VCaP (cell line): Measurements from ENCODE around the gene DAPK1.

ENCODE experiments used
- H3K27ac ChIP-seq: fragments of 450-650 bp; 2 replicates; pipeline ENCODE4 v1.5.1; 2017
- CTCF ChIP-seq: fragments of 450-650 bp; conservative IDR thresholded peaks from 2 replicates; pipeline ENCODE4 v1.5.1; 2017; ENCODE audit warnings: mild to moderate bottlenecking, moderate library complexity

DAPK1 gene

GRCh38 chr9:87581513-87581912, 83.8 kb downstream of the DAPK1 start:
- H3K27ac ChIP-seq = peak overlapping the region; percentile 77
- no peak for TF ChIP-seq CTCF

GRCh38 chr9:87581949-87582637, 84.4 kb downstream of the DAPK1 start:
- H3K27ac ChIP-seq = peak overlapping the region; percentile 77
- TF ChIP-seq CTCF = no peak

GRCh38 chr9:87584326-87584725, 86.7 kb downstream of the DAPK1 start:
- no peak overlapping the region; the same call in 1 of the 2 replicates for H3K27ac ChIP-seq
- no peak for TF ChIP-seq CTCF

- H3K27ac ChIP-seq = peak overlapping the region; percentile 32; the same call in 1 of the 2 replicates
- no peak for TF ChIP-seq CTCF
Observed at GRCh38 chr9:87585123-87585855, 87.6 kb downstream of the DAPK1 start.

GRCh38 chr9:87586731-87587355, 89.2 kb downstream of the DAPK1 start:
- no peak for TF ChIP-seq CTCF
- peak overlapping the region; percentile 32; the same call in 1 of the 2 replicates for H3K27ac ChIP-seq

- no peak for TF ChIP-seq CTCF
- H3K27ac ChIP-seq = no peak overlapping the region; the same call in 1 of the 2 replicates
Observed at GRCh38 chr9:87587356-87587745, 89.7 kb downstream of the DAPK1 start.

- TF ChIP-seq CTCF = no peak
- H3K27ac ChIP-seq = no peak overlapping the region
Observed at GRCh38 chr9:87587864-87588263, 90.2 kb downstream of the DAPK1 start.
